Activated CD4-positive, alpha-beta memory T cell treated with anti-CD3 and anti-CD28 coated beads, Interleukin-2, amount 10 ng/mL, durations not matched to agents 7 days and 5 days (primary cell): ENCODE results near the gene JMJD6. TPM values are rescaled to one million over a fixed set of nuclear protein-coding genes. Genes with fewer than 3 reads are reported as not detected.

Experiments
- CTCF ChIA-PET: fragments of 350-600 bp; sonication (Branson Sonifier 250); formaldehyde crosslinking; loops from one replicate; lab custom pipeline; 2021; ENCODE audit warnings: antibody characterized with exemption, inconsistent platforms; lab: Charles Lee
- POLR2A ChIA-PET: fragments of 350-600 bp; sonication (Branson Sonifier 250); formaldehyde crosslinking; loops from one replicate; lab custom pipeline; 2021; ENCODE audit warnings: antibody characterized with exemption; lab: Charles Lee
- DNase-seq: peaks from one replicate; pipeline ENCODE4 v3.0.0-alpha.2; 2020
- H3K27ac Mint-ChIP-seq: one replicate; pipeline ENCODE4 v1.8.0; 2021; ENCODE audit warnings: mild to moderate bottlenecking, mixed read lengths
- H3K27me3 Mint-ChIP-seq: one replicate; pipeline ENCODE4 v1.8.0; 2021; ENCODE audit warnings: mixed read lengths
- H3K36me3 Mint-ChIP-seq: one replicate; pipeline ENCODE4 v1.8.0; 2021; ENCODE audit warnings: low read depth, mixed read lengths
- H3K4me1 Mint-ChIP-seq: one replicate; pipeline ENCODE4 v1.8.0; 2021; ENCODE audit warnings: mixed read lengths
- H3K4me3 Mint-ChIP-seq: one replicate; pipeline ENCODE4 v1.8.0; 2021; ENCODE audit warnings: mild to moderate bottlenecking, mixed read lengths
- H3K9me3 Mint-ChIP-seq: one replicate; pipeline ENCODE4 v1.8.0; 2021; ENCODE audit warnings: mixed read lengths
- total RNA-seq, 2 experiments: library from RNA; stranded (reverse); gene quantifications; one replicate each; pipeline ENCODE4 v1.2.3, GENCODE V29; 2021

JMJD6 gene
- total RNA-seq, 2 experiments from 2014 or later: 66.8 to 68.0 TPM

- H3K9me3 Mint-ChIP-seq: no peaks in the 10 kb centered on the region
- H3K4me1 Mint-ChIP-seq: no peaks in the 10 kb centered on the region
- no peak overlapping the region for H3K4me3 Mint-ChIP-seq
- H3K27me3 Mint-ChIP-seq: no peaks in the 10 kb centered on the region
- no peak for DNase-seq
- H3K36me3 Mint-ChIP-seq: no peaks in the 10 kb centered on the region
- ChIA-PET POLR2A (interaction anchor here (1.9 kb wide), 1 partner anchor 16 kb away, joined by 6 read pairs; no protein-coding TSS in a partner anchor), CTCF (no interaction called here)
- H3K27ac Mint-ChIP-seq: no peak overlapping the region
Measured at GRCh38 chr17:76688165-76688622, 38.2 kb downstream of the JMJD6 start.

- H3K9me3 Mint-ChIP-seq: no peaks in the 10 kb centered on the region
- H3K36me3 Mint-ChIP-seq: no peaks in the 10 kb centered on the region
- H3K27me3 Mint-ChIP-seq: no peaks in the 10 kb centered on the region
- POLR2A ChIA-PET: interaction anchor here (1.9 kb wide), 1 partner anchor 16 kb away, joined by 6 read pairs; no protein-coding TSS in a partner anchor
- CTCF ChIA-PET: no interaction called here
- H3K4me3 Mint-ChIP-seq: no peak overlapping the region
- DNase-seq: no peak
- H3K4me1 Mint-ChIP-seq: no peaks in the 10 kb centered on the region
- H3K27ac Mint-ChIP-seq: no peak overlapping the region
Measured at GRCh38 chr17:76687298-76688164, 38.9 kb downstream of the JMJD6 start.

- no peaks in the 10 kb centered on the region for H3K36me3 Mint-ChIP-seq
- H3K27ac Mint-ChIP-seq: no peak overlapping the region
- POLR2A ChIA-PET: no interaction called here
- peaks cover 3% of the 10 kb centered on the region for H3K27me3 Mint-ChIP-seq
- CTCF ChIA-PET: no interaction called here
- no peaks in the 10 kb centered on the region for H3K9me3 Mint-ChIP-seq
- H3K4me3 Mint-ChIP-seq: no peak overlapping the region
- DNase-seq: no peak
- peaks cover 4% of the 10 kb centered on the region for H3K4me1 Mint-ChIP-seq
Measured at GRCh38 chr17:76686538-76687297, 39.7 kb downstream of the JMJD6 start.

- peaks cover 8% of the 10 kb centered on the region for H3K4me1 Mint-ChIP-seq
- DNase-seq: no peak
- H3K4me3 Mint-ChIP-seq: no peak overlapping the region
- H3K9me3 Mint-ChIP-seq: no peaks in the 10 kb centered on the region
- ChIA-PET POLR2A (interaction anchor here (1.2 kb wide), 1 partner anchor 14 kb away, joined by 4 read pairs; no protein-coding TSS in a partner anchor), CTCF (interaction anchor here (1.5 kb wide), 1 partner anchor 62 kb away, joined by 4 read pairs; no protein-coding TSS in a partner anchor)
- no peaks in the 10 kb centered on the region for H3K36me3 Mint-ChIP-seq
- peaks cover 6% of the 10 kb centered on the region for H3K27me3 Mint-ChIP-seq
- H3K27ac Mint-ChIP-seq: no peak overlapping the region
Measured at GRCh38 chr17:76685846-76686245, 40.6 kb downstream of the JMJD6 start.

GRCh38 chr17:76685366-76685765 is 41.0 kb downstream of the JMJD6 start:
- Mint-ChIP-seq H3K4me3 (no peak overlapping the region), H3K36me3 (no peaks in the 10 kb centered on the region), H3K27me3 (peaks cover 6% of the 10 kb centered on the region), H3K9me3 (no peaks in the 10 kb centered on the region), H3K4me1 (peaks cover 8% of the 10 kb centered on the region), H3K27ac (no peak overlapping the region)
- no peak for DNase-seq
- CTCF ChIA-PET: interaction anchor here (1.5 to 1.7 kb wide), 2 partner anchors 14 to 62 kb away, joined by 4 read pairs; no protein-coding TSS in a partner anchor
- POLR2A ChIA-PET: interaction anchor here (1.2 kb wide), 1 partner anchor 14 kb away, joined by 4 read pairs; no protein-coding TSS in a partner anchor

GRCh38 chr17:76684756-76685155 is 41.6 kb downstream of the JMJD6 start:
- Mint-ChIP-seq H3K4me1 (peaks cover 8% of the 10 kb centered on the region), H3K27ac (no peak overlapping the region), H3K27me3 (peaks cover 6% of the 10 kb centered on the region), H3K36me3 (no peaks in the 10 kb centered on the region), H3K9me3 (no peaks in the 10 kb centered on the region), H3K4me3 (no peak overlapping the region)
- DNase-seq: no peak
- ChIA-PET CTCF (interaction anchor here (1.5 to 1.7 kb wide), 2 partner anchors 13 to 61 kb away, joined by 4 read pairs; no protein-coding TSS in a partner anchor), POLR2A (interaction anchor here (1.2 kb wide), 1 partner anchor 13 kb away, joined by 4 read pairs; no protein-coding TSS in a partner anchor)

- Mint-ChIP-seq H3K27ac (no peak overlapping the region), H3K4me1 (peaks cover 8% of the 10 kb centered on the region), H3K4me3 (no peak overlapping the region), H3K36me3 (no peaks in the 10 kb centered on the region), H3K9me3 (no peaks in the 10 kb centered on the region), H3K27me3 (peaks cover 6% of the 10 kb centered on the region)
- POLR2A ChIA-PET: interaction anchor here (1.4 kb wide), 1 partner anchor 12 kb away, joined by 4 read pairs; no protein-coding TSS in a partner anchor
- no peak for DNase-seq
- CTCF ChIA-PET: interaction anchor here (0.8 to 1.7 kb wide), 2 partner anchors 13 to 161 kb away, joined by 4 to 5 read pairs; no protein-coding TSS in a partner anchor
Measured at GRCh38 chr17:76683921-76684745, 42.3 kb downstream of the JMJD6 start.

GRCh38 chr17:76683011-76683755 is 43.2 kb downstream of the JMJD6 start:
- POLR2A ChIA-PET: interaction anchor here (1.4 kb wide), 1 partner anchor 11 kb away, joined by 4 read pairs; no protein-coding TSS in a partner anchor
- no peak for DNase-seq
- Mint-ChIP-seq H3K4me1 (peaks cover 8% of the 10 kb centered on the region), H3K9me3 (no peaks in the 10 kb centered on the region), H3K36me3 (no peaks in the 10 kb centered on the region), H3K4me3 (no peak overlapping the region), H3K27me3 (peaks cover 6% of the 10 kb centered on the region), H3K27ac (no peak overlapping the region)
- CTCF ChIA-PET: no interaction called here

- no peak for DNase-seq
- ChIA-PET CTCF (interaction anchor here (1.0 to 2.5 kb wide), 19 partner anchors 9 to 215 kb away, joined by 3 to 42 read pairs (median 7); partner anchors contain the start of genes AANAT and ST6GALNAC1), POLR2A (interaction anchor here (0.9 to 2.3 kb wide), 5 partner anchors 11 to 157 kb away, joined by 3 to 12 read pairs (median 3); no protein-coding TSS in a partner anchor)
- Mint-ChIP-seq H3K27ac (no peak overlapping the region), H3K4me1 (peaks cover 8% of the 10 kb centered on the region), H3K9me3 (no peaks in the 10 kb centered on the region), H3K4me3 (no peak overlapping the region), H3K27me3 (peaks cover 6% of the 10 kb centered on the region), H3K36me3 (no peaks in the 10 kb centered on the region)
Measured at GRCh38 chr17:76682296-76682695, 44.1 kb downstream of the JMJD6 start.

- no peak overlapping the region for H3K4me3 Mint-ChIP-seq
- CTCF ChIA-PET: interaction anchor here (0.5 to 2.5 kb wide), 36 partner anchors 10 to 215 kb away, joined by 3 to 42 read pairs (median 4); partner anchors contain the start of genes AANAT, RHBDF2 and ST6GALNAC1
- no peaks in the 10 kb centered on the region for H3K36me3 Mint-ChIP-seq
Measured at GRCh38 chr17:76681222-76682137, 44.9 kb downstream of the JMJD6 start.

More at GRCh38 chr17:76681222-76682137, 44.9 kb downstream of the JMJD6 start:
- Mint-ChIP-seq H3K27ac (no peak overlapping the region), H3K9me3 (no peaks in the 10 kb centered on the region), H3K4me1 (peaks cover 8% of the 10 kb centered on the region), H3K27me3 (peaks cover 6% of the 10 kb centered on the region)
- DNase-seq: peak; percentile 79
- POLR2A ChIA-PET: interaction anchor here (0.9 to 2.3 kb wide), 8 partner anchors 10 to 158 kb away, joined by 3 to 12 read pairs (median 3); no protein-coding TSS in a partner anchor
